H9 (cell line): ENCODE data around the gene AQP12A. TPM values are rescaled to one million over a fixed set of nuclear protein-coding genes. Genes with fewer than 3 reads are reported as not detected.

Source experiments
- DNase-seq: peaks from one replicate; pipeline ENCODE4 v3.0.0-alpha.2; 2017
- H2AFZ ChIP-seq: one replicate; pipeline ENCODE4 v1.6.1; 2013; ENCODE audit warnings: mild to moderate bottlenecking, low read length, control low read depth, moderate library complexity
- H2AK5ac ChIP-seq: 2 replicates; pipeline ENCODE4 v1.6.1; 2013; ENCODE audit warnings: low read length, control low read depth, mixed read lengths; ENCODE audit not compliant: insufficient read length
- H2BK120ac ChIP-seq: one replicate; pipeline ENCODE4 v1.6.1; 2013; ENCODE audit warnings: low read depth, mild to moderate bottlenecking, low read length, control low read depth, inconsistent platforms; ENCODE audit not compliant: poor library complexity, severe bottlenecking
- H2BK12ac ChIP-seq: 2 replicates; pipeline ENCODE4 v1.6.1; 2013; ENCODE audit warnings: low read length, control low read depth, mixed read lengths, low read depth; ENCODE audit not compliant: insufficient read length
- H2BK15ac ChIP-seq: 2 replicates; pipeline ENCODE4 v1.6.1; 2013; ENCODE audit warnings: low read depth, low read length, control low read depth
- H2BK20ac ChIP-seq: one replicate; pipeline ENCODE4 v1.6.1; 2013; ENCODE audit warnings: low read depth, mild to moderate bottlenecking, low read length, control low read depth, inconsistent platforms; ENCODE audit not compliant: poor library complexity, severe bottlenecking
- H2BK5ac ChIP-seq: 2 replicates; pipeline ENCODE4 v1.6.1; 2013; ENCODE audit warnings: low read length, control low read depth, mixed read lengths; ENCODE audit not compliant: insufficient read length
- H3K14ac ChIP-seq: 2 replicates; pipeline ENCODE4 v1.6.1; 2013; ENCODE audit warnings: low read length, control low read depth; ENCODE audit not compliant: insufficient read depth
- H3K18ac ChIP-seq: 2 replicates; pipeline ENCODE4 v1.6.1; 2013; ENCODE audit warnings: low read depth, mild to moderate bottlenecking, mixed read lengths, low read length, control low read depth; ENCODE audit not compliant: insufficient read length
- H3K23ac ChIP-seq: 2 replicates; pipeline ENCODE4 v1.6.1; 2013; ENCODE audit warnings: low read length, control low read depth, mixed read lengths, low read depth; ENCODE audit not compliant: insufficient read length
- H3K23me2 ChIP-seq: 2 replicates; pipeline ENCODE4 v1.6.1; 2013; ENCODE audit warnings: low read depth, mild to moderate bottlenecking, mixed read lengths, low read length, control low read depth; ENCODE audit not compliant: insufficient read length, poor library complexity, severe bottlenecking
- H3K27ac ChIP-seq: 2 replicates; pipeline ENCODE4 v1.5.1; 2013; ENCODE audit warnings: low read length, control low read depth, mixed read lengths, low read depth; ENCODE audit not compliant: insufficient read length
- H3K27me3 ChIP-seq: 2 replicates; pipeline ENCODE4 v1.6.1; 2013; ENCODE audit warnings: low read length, control low read depth, inconsistent platforms; ENCODE audit not compliant: insufficient read depth
- H3K4ac ChIP-seq: 2 replicates; pipeline ENCODE4 v1.6.1; 2013; ENCODE audit warnings: low read depth, mild to moderate bottlenecking, control low read depth, inconsistent platforms, low read length, moderate library complexity
- H3K4me1 ChIP-seq: 2 replicates; pipeline ENCODE4 v1.6.1; 2013; ENCODE audit warnings: low read length, control low read depth, inconsistent platforms; ENCODE audit not compliant: insufficient read depth
- H3K4me2 ChIP-seq: 2 replicates; pipeline ENCODE4 v1.6.1; 2013; ENCODE audit warnings: low read length, control low read depth, mixed read lengths; ENCODE audit not compliant: insufficient read length, insufficient read depth
- H3K56ac ChIP-seq: 2 replicates; pipeline ENCODE4 v1.6.1; 2013; ENCODE audit warnings: low read depth, mild to moderate bottlenecking, mixed read lengths, low read length, control low read depth; ENCODE audit not compliant: insufficient read length
- H3K79me1 ChIP-seq: 2 replicates; pipeline ENCODE4 v1.6.1; 2013; ENCODE audit warnings: low read depth, mild to moderate bottlenecking, moderate library complexity, low read length, control low read depth, inconsistent platforms; ENCODE audit not compliant: insufficient read depth, poor library complexity, severe bottlenecking
- H3K79me2 ChIP-seq: 2 replicates; pipeline ENCODE4 v1.6.1; 2013; ENCODE audit warnings: low read length, control low read depth, inconsistent platforms; ENCODE audit not compliant: insufficient read depth
- H3K9ac ChIP-seq: 2 replicates; pipeline ENCODE4 v1.6.1; 2013; ENCODE audit warnings: low read length, control low read depth, mixed read lengths; ENCODE audit not compliant: insufficient read length; ENCODE audit errors: extremely low read depth
- H3K9me3 ChIP-seq: one replicate; pipeline ENCODE4 v1.6.1; 2013; ENCODE audit warnings: low read depth, low read length, inconsistent platforms; ENCODE audit not compliant: control insufficient read depth
- H3T11ph ChIP-seq: one replicate; pipeline ENCODE4 v1.6.1; 2013; ENCODE audit warnings: mild to moderate bottlenecking, low read length, control low read depth, inconsistent platforms
- H4K20me1 ChIP-seq: one replicate; pipeline ENCODE4 v1.6.1; 2013; ENCODE audit not compliant: control insufficient read depth, insufficient read length, insufficient read depth
- H4K5ac ChIP-seq: 2 replicates; pipeline ENCODE4 v1.6.1; 2013; ENCODE audit warnings: low read depth, mild to moderate bottlenecking, mixed read lengths, low read length, control low read depth; ENCODE audit not compliant: insufficient read length
- H4K8ac ChIP-seq: replicated peaks from 2 replicates; pipeline ENCODE4 v1.6.1; 2013; ENCODE audit warnings: low read length, control low read depth, mixed read lengths, low read depth; ENCODE audit not compliant: insufficient read length
- H4K91ac ChIP-seq: 2 replicates; pipeline ENCODE4 v1.6.1; 2013; ENCODE audit warnings: low read depth, mild to moderate bottlenecking, moderate library complexity, mixed read lengths, low read length, control low read depth; ENCODE audit not compliant: insufficient read length
- H3K27ac Mint-ChIP-seq, 3 experiments: 2 replicates in 2 of 3; 3 replicates in 1 of 3; pipeline ENCODE4 v1.8.0; 2020 to 2021; ENCODE audit warnings: mixed read lengths in 3 of 3, mild to moderate bottlenecking in 1 of 3, moderate library complexity in 1 of 3
- H3K27me3 Mint-ChIP-seq: 2 replicates; pipeline ENCODE4 v1.8.0; 2021; ENCODE audit warnings: low read depth, mild to moderate bottlenecking, moderate library complexity, mixed read lengths
- H3K36me3 Mint-ChIP-seq, 3 experiments: 2 replicates in 2 of 3; 3 replicates in 1 of 3; pipeline ENCODE4 v1.8.0; 2020 to 2021; ENCODE audit warnings: low read depth in 3 of 3, mixed read lengths in 3 of 3; ENCODE audit not compliant: insufficient read depth in 1 of 3
- H3K4me1 Mint-ChIP-seq, 2 experiments: 2 replicates each; pipeline ENCODE4 v1.8.0; 2020; ENCODE audit warnings: mixed read lengths in 2 of 2
- H3K4me3 Mint-ChIP-seq, 2 experiments: 2 replicates in 1 of 2; 3 replicates in 1 of 2; pipeline ENCODE4 v1.8.0; 2020 to 2021; ENCODE audit warnings: mild to moderate bottlenecking in 2 of 2, mixed read lengths in 2 of 2, moderate library complexity in 1 of 2
- H3K9me3 Mint-ChIP-seq, 2 experiments: 2 replicates in 1 of 2; 3 replicates in 1 of 2; pipeline ENCODE4 v1.8.0; 2020; ENCODE audit warnings: mild to moderate bottlenecking in 2 of 2, mixed read lengths in 2 of 2, moderate library complexity in 1 of 2
- WGBS: extraction: QIAGEN DNeasy Blood & Tissue Kit; methylation state at CpG from one replicate; pipeline ENCODE4 v1.1.7; 2013; ENCODE audit warnings: missing lambda C conversion rate, low lambda C conversion rate, mixed read lengths; ENCODE audit not compliant: insufficient read length; ENCODE audit errors: extremely low coverage; 5-methylcytosine and 5-hydroxymethylcytosine counted together
- total RNA-seq: library from RNA; stranded (reverse); gene quantifications from 2 replicates; pipeline ENCODE4 v1.2.1, GENCODE V29; 2021
- TF ChIP-seq, protein P1 (sequence below): fragments of 200-600 bp; sonication (generic); conservative IDR thresholded peaks from 3 replicates; pipeline ENCODE4 v1.8.0; 2021; ENCODE audit warnings: antibody characterized with exemption, mild to moderate bottlenecking

AQP12A gene
- total RNA-seq, 1 experiment from 2014 or later: not detected

DNA sequence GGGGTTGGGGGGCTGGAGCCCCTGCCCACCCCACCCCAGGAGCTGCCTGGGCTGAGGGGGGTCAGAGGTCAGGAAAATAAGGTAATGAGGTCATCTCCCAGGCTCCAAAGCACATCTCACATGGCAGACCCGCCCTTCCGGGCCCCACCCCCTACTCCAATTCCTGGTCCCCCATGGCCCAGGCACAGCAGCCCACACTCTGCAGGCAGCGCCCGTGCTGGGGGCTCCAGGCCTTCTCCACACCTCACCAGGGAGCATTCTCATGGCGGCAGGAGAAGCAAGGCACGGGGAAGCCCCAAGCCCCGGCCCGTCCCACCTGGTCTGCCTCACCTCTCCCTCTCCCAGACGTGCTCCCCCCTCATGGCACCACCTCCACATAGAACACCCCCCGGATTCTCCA lies 43.8 kb downstream of the AQP12A start:
- WGBS: no CpG with 5 or more reads among the region's 10 CpGs
- TF ChIP-seq, protein P1, sequence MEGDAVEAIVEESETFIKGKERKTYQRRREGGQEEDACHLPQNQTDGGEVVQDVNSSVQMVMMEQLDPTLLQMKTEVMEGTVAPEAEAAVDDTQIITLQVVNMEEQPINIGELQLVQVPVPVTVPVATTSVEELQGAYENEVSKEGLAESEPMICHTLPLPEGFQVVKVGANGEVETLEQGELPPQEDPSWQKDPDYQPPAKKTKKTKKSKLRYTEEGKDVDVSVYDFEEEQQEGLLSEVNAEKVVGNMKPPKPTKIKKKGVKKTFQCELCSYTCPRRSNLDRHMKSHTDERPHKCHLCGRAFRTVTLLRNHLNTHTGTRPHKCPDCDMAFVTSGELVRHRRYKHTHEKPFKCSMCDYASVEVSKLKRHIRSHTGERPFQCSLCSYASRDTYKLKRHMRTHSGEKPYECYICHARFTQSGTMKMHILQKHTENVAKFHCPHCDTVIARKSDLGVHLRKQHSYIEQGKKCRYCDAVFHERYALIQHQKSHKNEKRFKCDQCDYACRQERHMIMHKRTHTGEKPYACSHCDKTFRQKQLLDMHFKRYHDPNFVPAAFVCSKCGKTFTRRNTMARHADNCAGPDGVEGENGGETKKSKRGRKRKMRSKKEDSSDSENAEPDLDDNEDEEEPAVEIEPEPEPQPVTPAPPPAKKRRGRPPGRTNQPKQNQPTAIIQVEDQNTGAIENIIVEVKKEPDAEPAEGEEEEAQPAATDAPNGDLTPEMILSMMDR: no peak
- H2BK20ac ChIP-seq: no peak overlapping the region
- H3K79me2 ChIP-seq: no peaks in the 10 kb centered on the region
- H3K27me3 Mint-ChIP-seq: no peaks in the 10 kb centered on the region
- no peak overlapping the region for H3K18ac ChIP-seq
- peaks cover 29 to 63% (median 59%) of the 10 kb centered on the region in 3 experiments for H3K36me3 Mint-ChIP-seq
- no peak overlapping the region for H4K91ac ChIP-seq
- H2AK5ac ChIP-seq: no peak overlapping the region
- no peak overlapping the region for H3K4ac ChIP-seq
- H3K9ac ChIP-seq: no peak overlapping the region
- H3K4me1 Mint-ChIP-seq: no peaks in the 10 kb centered on the region
- H3K27ac ChIP-seq: no peak overlapping the region
- no peak overlapping the region for H3T11ph ChIP-seq
- no peak overlapping the region for H3K14ac ChIP-seq
- no peak for DNase-seq
- H2BK12ac ChIP-seq: no peak overlapping the region
- no peak overlapping the region for H2BK120ac ChIP-seq
- no peak overlapping the region for H3K4me2 ChIP-seq
- no peak overlapping the region for H4K8ac ChIP-seq
- H4K20me1 ChIP-seq: no peaks in the 10 kb centered on the region
- H3K9me3 ChIP-seq: no peaks in the 10 kb centered on the region
- H3K79me1 ChIP-seq: no peaks in the 10 kb centered on the region
- no peak overlapping the region for H3K4me3 Mint-ChIP-seq
- H3K23me2 ChIP-seq: no peaks in the 10 kb centered on the region
- H2BK5ac ChIP-seq: no peak overlapping the region
- H3K4me1 ChIP-seq: no peaks in the 10 kb centered on the region
- no peak overlapping the region for H3K27ac Mint-ChIP-seq
- no peak overlapping the region for H3K23ac ChIP-seq
- H2BK15ac ChIP-seq: no peak overlapping the region
- H3K27me3 ChIP-seq: no peaks in the 10 kb centered on the region
- H3K56ac ChIP-seq: no peak overlapping the region
- no peak overlapping the region for H4K5ac ChIP-seq
- no peaks in the 10 kb centered on the region for H3K9me3 Mint-ChIP-seq
- no peak overlapping the region for H2AFZ ChIP-seq
